BJ (cell line): Measurements from ENCODE around the gene FRAS1. TPM values are rescaled to one million over a fixed set of nuclear protein-coding genes. Genes with fewer than 3 reads are reported as not detected.

Experiments used
- CTCF ChIA-PET: fragments of 350-600 bp; formaldehyde crosslinking; extraction: SDS; loops from one replicate; lab custom pipeline; 2021; ENCODE audit warnings: antibody characterized with exemption, inconsistent platforms; lab: Yijun Ruan, JAX
- POLR2A ChIA-PET: fragments of 300-600 bp; sonication (Branson Sonifier 250); formaldehyde crosslinking; extraction: SDS; loops from one replicate; lab custom pipeline; 2021; ENCODE audit warnings: antibody characterized with exemption; lab: Charles Lee
- DNase-seq: peaks from one replicate; pipeline ENCODE4 v3.0.0-alpha.2; 2011; ENCODE audit warnings: low read depth
- H3K27me3 ChIP-seq: 2 replicates; pipeline ENCODE4 v1.6.0; 2011; ENCODE audit warnings: low read length; ENCODE audit not compliant: control insufficient read depth, insufficient read depth
- H3K36me3 ChIP-seq: 2 replicates; pipeline ENCODE4 v1.5.1; 2011; ENCODE audit warnings: low read length; ENCODE audit not compliant: control insufficient read depth, insufficient read depth
- H3K4me3 ChIP-seq: 2 replicates; pipeline ENCODE4 v1.5.1; 2011; ENCODE audit warnings: low read depth, mild to moderate bottlenecking, control low read depth, low read length
- polyA plus RNA-seq: library from polyadenylated mRNA; depleted of rRNA; stranded (reverse); fragments of >200 nt; gene quantifications from 2 replicates; pipeline ENCODE4 v1.2.3, GENCODE V29; 2011
- TF ChIP-seq, protein P1 (sequence below): IDR thresholded peaks from 2 replicates; pipeline ENCODE4 v1.5.1; 2011; ENCODE audit warnings: low read depth, mild to moderate bottlenecking, control low read depth, inconsistent platforms, low read length, moderate library complexity; ENCODE audit not compliant: insufficient read depth

FRAS1 gene
- polyA plus RNA-seq, 1 experiment, result 4.4 TPM

DNA sequence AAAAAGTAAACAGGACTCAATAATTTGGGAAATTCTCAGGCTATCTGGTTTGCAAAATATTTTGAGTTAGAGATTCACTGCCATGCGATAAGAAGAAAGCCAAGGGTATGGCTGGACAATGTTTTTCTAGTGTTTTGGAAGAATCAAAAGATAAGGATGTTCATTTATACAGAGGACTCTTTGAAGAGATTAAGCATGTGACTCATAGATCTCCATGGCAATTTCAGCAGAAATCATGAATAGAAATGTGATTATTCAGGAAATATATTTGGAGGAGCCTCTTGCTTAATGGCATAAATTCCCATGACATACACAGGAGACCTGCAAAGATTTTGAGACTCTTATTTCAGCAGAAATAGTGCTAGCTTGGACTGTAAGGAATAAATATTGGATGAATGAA is 16.7 kb upstream of the FRAS1 start:
- POLR2A ChIA-PET, result no interaction called here
- H3K4me3 ChIP-seq, result no peak overlapping the region
- no peaks in the 10 kb centered on the region for H3K36me3 ChIP-seq
- TF ChIP-seq, protein P1, sequence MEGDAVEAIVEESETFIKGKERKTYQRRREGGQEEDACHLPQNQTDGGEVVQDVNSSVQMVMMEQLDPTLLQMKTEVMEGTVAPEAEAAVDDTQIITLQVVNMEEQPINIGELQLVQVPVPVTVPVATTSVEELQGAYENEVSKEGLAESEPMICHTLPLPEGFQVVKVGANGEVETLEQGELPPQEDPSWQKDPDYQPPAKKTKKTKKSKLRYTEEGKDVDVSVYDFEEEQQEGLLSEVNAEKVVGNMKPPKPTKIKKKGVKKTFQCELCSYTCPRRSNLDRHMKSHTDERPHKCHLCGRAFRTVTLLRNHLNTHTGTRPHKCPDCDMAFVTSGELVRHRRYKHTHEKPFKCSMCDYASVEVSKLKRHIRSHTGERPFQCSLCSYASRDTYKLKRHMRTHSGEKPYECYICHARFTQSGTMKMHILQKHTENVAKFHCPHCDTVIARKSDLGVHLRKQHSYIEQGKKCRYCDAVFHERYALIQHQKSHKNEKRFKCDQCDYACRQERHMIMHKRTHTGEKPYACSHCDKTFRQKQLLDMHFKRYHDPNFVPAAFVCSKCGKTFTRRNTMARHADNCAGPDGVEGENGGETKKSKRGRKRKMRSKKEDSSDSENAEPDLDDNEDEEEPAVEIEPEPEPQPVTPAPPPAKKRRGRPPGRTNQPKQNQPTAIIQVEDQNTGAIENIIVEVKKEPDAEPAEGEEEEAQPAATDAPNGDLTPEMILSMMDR, result no peak
- CTCF ChIA-PET, result no interaction called here
- no peak for DNase-seq
- H3K27me3 ChIP-seq, result no peaks in the 10 kb centered on the region; the same call in 1 of the 2 replicates

DNA sequence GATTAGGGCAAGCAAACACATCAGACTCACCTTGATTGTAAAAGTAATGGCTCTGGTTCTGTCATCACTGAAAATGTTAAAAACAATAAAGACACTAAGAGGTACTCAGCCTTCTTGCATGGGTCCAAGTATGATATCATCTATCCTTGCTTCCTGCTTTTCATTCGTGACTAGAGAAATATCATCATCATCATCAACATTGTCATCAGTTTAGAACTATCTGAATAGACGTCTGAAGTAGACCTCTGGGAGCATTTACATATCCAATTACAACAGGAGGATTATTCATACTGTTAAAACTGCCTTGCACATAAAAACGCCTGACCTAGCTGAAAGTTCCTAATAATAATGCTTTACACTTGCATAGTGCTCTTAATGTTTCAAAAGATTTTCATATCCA is 9.8 kb upstream of the FRAS1 start:
- TF ChIP-seq, protein P1, result no peak
- Histone ChIP-seq H3K27me3 (no peaks in the 10 kb centered on the region), H3K4me3 (no peak overlapping the region), H3K36me3 (no peaks in the 10 kb centered on the region)
- POLR2A ChIA-PET, result no interaction called here
- CTCF ChIA-PET, result interaction anchor here (2.0 kb wide), 1 partner anchor 12 kb away, joined by 7 read pairs; no protein-coding TSS in a partner anchor
- no peak for DNase-seq

DNA sequence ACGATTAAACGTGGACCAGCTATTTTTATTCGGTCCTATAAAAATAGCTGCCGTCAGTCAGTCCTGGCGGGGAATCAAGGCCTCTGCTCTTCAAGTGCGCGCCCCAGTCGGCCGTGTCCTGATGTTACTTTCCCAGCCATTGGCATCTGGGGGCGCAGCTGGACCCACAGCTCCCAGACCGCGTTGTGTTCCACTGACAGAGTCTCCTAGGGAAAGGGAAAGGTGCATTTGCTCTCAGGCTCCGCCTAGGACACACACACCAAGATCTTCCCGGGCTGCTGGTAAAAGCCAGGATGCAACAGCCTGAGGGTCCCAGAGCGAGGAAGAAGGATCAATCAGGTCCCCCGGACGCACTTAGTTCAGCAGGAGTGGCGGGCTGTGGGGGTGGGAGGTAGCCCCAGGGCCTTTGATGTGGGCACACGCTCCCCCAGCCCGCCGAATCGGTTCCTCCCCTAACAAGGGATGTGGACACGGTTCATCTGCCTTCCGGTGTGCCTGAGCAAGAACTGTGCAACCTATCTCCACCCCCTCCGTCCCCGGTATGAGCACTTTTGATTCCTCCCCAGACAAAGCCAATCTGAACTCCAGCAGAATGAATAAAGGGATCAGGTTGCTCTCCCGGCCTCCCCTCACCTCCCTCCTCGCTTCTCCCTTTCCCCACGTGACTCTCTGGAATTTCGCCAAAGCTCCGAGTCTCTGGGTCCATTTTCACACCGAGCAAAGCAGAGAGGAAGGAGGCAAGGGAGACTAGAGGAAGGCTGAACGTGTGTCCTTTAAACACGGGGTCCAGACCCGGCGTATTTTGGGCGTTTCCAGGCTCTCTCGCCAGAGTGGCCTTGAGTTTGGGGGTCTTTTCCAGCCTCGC is 626 bp upstream of the FRAS1 start:
- TF ChIP-seq, protein P1, result peak; percentile 35
- ChIA-PET CTCF (interaction anchor here (1.0 to 2.2 kb wide), 3 partner anchors 11 to 97 kb away, joined by 3 to 6 read pairs (median 5); no protein-coding TSS in a partner anchor), POLR2A (no interaction called here)
- Histone ChIP-seq H3K27me3 (no peaks in the 10 kb centered on the region), H3K36me3 (no peaks in the 10 kb centered on the region), H3K4me3 (peak overlapping the region; percentile 68)
- peak; percentile 53 for DNase-seq

DNA sequence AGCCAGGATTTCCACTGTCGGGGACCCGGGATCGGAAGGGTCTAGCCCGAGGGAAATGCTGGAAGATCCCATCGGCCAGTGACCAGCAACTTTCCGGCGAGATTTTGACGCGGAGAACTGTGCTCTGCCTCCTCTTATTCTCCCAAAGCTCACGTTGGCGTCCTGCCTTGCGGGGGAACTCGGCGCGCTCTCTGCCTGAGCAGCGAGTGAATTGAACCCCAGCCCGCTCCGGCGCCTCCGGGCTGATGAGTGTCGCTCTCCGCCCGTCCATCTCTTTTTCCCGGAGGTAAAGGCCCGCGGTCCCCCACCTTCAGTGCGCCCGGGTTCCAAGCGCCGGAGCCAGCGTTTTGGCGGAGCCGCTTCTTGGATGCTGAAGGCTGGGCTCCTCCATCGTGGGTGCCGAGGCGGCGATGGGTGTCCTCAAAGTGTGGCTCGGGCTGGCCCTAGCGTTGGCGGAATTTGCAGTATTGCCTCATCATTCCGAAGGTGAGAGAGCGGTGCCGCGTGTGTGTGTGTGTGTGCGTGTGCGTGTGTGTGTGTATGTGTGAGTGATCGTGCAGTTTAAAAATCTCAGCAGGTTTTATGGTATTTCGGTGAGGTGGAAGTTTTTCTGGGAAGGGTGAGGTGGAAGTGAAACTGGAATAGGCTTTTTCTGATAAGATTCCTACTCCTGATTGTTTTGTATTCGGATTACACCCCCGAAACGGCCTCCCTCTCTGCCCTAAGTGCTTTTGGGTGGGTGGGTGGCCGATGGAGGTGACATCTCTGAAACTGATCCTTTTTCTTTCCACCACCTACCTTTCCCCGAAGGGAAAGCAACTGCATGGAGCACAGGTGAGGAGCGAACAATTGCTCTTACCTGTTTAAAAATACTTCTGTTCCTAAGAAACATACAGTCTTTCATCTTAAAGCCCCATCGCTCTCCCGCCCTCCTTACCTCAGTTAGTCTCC is 752 bp downstream of the FRAS1 start:
- ChIA-PET CTCF (interaction anchor here (0.9 to 3.5 kb wide), 11 partner anchors 10 to 465 kb away, joined by 3 to 43 read pairs (median 6); no protein-coding TSS in a partner anchor), POLR2A (no interaction called here)
- TF ChIP-seq, protein P1, result no peak
- Histone ChIP-seq H3K36me3 (no peaks in the 10 kb centered on the region), H3K27me3 (no peaks in the 10 kb centered on the region), H3K4me3 (peak overlapping the region; percentile 68)
- DNase-seq, result no peak
